ENCODE data around the gene GNRHR.

DNA sequence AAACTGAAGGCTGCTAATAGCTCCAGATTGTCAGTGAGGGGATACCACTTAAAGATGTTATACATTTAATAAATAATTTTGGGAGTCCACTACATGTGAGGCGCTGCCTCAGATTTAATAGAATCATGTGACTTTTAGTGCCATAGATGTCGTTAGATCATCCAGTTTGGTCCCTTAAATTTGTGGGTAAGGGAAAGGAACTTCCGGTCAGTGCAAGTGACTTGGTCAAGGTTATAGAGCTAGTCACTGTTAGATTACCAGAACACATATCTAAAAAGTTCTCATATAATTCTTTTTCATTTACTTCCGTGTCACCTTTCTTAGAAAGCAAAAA lies 52.7 kb downstream of the GNRHR start:
- TF ChIP-seq YY1 (IDR thresholded peaks at IDR 0.05; ENCODE audit: low read depth): no peak
- TF ChIP-seq, protein P1, sequence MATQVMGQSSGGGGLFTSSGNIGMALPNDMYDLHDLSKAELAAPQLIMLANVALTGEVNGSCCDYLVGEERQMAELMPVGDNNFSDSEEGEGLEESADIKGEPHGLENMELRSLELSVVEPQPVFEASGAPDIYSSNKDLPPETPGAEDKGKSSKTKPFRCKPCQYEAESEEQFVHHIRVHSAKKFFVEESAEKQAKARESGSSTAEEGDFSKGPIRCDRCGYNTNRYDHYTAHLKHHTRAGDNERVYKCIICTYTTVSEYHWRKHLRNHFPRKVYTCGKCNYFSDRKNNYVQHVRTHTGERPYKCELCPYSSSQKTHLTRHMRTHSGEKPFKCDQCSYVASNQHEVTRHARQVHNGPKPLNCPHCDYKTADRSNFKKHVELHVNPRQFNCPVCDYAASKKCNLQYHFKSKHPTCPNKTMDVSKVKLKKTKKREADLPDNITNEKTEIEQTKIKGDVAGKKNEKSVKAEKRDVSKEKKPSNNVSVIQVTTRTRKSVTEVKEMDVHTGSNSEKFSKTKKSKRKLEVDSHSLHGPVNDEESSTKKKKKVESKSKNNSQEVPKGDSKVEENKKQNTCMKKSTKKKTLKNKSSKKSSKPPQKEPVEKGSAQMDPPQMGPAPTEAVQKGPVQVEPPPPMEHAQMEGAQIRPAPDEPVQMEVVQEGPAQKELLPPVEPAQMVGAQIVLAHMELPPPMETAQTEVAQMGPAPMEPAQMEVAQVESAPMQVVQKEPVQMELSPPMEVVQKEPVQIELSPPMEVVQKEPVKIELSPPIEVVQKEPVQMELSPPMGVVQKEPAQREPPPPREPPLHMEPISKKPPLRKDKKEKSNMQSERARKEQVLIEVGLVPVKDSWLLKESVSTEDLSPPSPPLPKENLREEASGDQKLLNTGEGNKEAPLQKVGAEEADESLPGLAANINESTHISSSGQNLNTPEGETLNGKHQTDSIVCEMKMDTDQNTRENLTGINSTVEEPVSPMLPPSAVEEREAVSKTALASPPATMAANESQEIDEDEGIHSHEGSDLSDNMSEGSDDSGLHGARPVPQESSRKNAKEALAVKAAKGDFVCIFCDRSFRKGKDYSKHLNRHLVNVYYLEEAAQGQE (IDR thresholded peaks at IDR 0.05; ENCODE audit: low read depth): no peak

All from Ishikawa (cell line).